Measurements from ENCODE around the gene CHRM5. TPM values are rescaled to one million over a fixed set of nuclear protein-coding genes. Genes with fewer than 3 reads are reported as not detected.
"Not testable (repeated sequence)": the region's sequence is repeated elsewhere in the genome, so short reads cannot be mapped to it uniquely, and the experiment has no call there.

Gene CHRM5
- total RNA-seq, 4 donors from 2014 or later, result not detected

GRCh38 chr15:34047893-34048775 lies 79.8 kb downstream of the CHRM5 start:
- no peak for TF ChIP-seq POLR2A (IDR thresholded peaks at IDR 0.05)
- no peak for TF ChIP-seq POLR2AphosphoS5 (IDR thresholded peaks at IDR 0.05)
- TF ChIP-seq, protein P1, sequence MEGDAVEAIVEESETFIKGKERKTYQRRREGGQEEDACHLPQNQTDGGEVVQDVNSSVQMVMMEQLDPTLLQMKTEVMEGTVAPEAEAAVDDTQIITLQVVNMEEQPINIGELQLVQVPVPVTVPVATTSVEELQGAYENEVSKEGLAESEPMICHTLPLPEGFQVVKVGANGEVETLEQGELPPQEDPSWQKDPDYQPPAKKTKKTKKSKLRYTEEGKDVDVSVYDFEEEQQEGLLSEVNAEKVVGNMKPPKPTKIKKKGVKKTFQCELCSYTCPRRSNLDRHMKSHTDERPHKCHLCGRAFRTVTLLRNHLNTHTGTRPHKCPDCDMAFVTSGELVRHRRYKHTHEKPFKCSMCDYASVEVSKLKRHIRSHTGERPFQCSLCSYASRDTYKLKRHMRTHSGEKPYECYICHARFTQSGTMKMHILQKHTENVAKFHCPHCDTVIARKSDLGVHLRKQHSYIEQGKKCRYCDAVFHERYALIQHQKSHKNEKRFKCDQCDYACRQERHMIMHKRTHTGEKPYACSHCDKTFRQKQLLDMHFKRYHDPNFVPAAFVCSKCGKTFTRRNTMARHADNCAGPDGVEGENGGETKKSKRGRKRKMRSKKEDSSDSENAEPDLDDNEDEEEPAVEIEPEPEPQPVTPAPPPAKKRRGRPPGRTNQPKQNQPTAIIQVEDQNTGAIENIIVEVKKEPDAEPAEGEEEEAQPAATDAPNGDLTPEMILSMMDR (IDR thresholded peaks at IDR 0.05), result no peak
- no peak for TF ChIP-seq EP300 (IDR thresholded peaks at IDR 0.05)
- Histone ChIP-seq H3K27me3 (no peaks in the 10 kb centered on the region), H3K27ac (no peak overlapping the region), H3K4me1 (peaks cover 9% of the 10 kb centered on the region), H3K4me3 (no peak overlapping the region), H3K9me3 (peaks cover 3% of the 10 kb centered on the region), H3K36me3 (no peaks in the 10 kb centered on the region)
- no peak for DNase-seq (ENCODE audit: low spot score in 2 of 2)
- 85% methylated on average over 6 of the region's 10 CpGs for WGBS

DNA sequence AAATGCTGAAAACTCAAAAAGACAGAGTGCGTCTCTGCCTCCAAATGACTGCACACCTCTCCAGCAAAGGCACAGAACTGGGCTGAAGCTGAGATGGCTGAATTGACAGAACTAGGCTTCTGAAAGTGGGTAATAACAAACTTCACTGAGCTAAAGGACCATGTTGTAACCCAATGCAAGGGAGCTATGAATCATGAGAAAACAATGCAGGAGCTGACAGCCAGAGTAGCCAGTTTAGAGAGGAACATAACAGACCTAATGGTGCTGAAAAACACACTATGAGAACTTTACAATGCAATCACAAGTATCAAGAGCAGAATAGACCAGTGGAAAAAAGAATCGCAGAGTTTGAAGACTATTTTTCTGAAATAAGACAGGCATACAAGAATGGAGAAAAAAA lies 80.8 kb downstream of the CHRM5 start:
- WGBS, result 93% methylated on average over 2 of the region's 2 CpGs
- TF ChIP-seq, protein P1 (IDR thresholded peaks at IDR 0.05), result no peak
- TF ChIP-seq POLR2AphosphoS5 (IDR thresholded peaks at IDR 0.05) (no peak), EP300 (IDR thresholded peaks at IDR 0.05) (no peak)
- DNase-seq (ENCODE audit: low spot score in 2 of 2), result no peak
- peaks cover 9% of the 10 kb centered on the region for H3K4me1 ChIP-seq
- H3K27ac ChIP-seq, result no peak overlapping the region
- H3K27me3 ChIP-seq, result no peaks in the 10 kb centered on the region
- no peaks in the 10 kb centered on the region for H3K36me3 ChIP-seq
- H3K4me3 ChIP-seq, result no peak overlapping the region
- H3K9me3 ChIP-seq, result peaks cover 3% of the 10 kb centered on the region

DNA sequence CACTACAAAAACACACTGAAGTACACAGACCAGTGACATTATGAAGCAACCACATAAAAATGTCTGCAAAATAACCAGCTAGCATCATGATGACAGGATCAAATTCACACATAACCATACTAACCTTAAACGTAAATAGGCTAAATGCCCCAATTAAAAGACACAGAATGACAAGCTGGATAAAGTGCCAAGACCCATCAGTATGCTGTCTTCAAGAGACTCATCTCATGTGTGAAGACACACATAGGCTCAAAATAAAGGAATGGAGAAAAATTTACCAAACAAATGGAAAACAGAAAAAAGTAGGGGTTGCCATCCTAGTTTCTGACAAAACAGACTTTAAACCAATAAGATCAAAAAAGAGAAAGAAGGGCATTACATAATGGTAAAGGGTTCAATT lies 82.1 kb downstream of the CHRM5 start:
- not testable (repeated sequence) for H3K4me3 ChIP-seq; H3K36me3 ChIP-seq; H3K27me3 ChIP-seq; H3K27ac ChIP-seq; H3K4me1 ChIP-seq; H3K9me3 ChIP-seq; DNase-seq (ENCODE audit: low spot score in 2 of 2)
- WGBS, result 100% methylated on average over 1 of the region's 1 CpG

DNA sequence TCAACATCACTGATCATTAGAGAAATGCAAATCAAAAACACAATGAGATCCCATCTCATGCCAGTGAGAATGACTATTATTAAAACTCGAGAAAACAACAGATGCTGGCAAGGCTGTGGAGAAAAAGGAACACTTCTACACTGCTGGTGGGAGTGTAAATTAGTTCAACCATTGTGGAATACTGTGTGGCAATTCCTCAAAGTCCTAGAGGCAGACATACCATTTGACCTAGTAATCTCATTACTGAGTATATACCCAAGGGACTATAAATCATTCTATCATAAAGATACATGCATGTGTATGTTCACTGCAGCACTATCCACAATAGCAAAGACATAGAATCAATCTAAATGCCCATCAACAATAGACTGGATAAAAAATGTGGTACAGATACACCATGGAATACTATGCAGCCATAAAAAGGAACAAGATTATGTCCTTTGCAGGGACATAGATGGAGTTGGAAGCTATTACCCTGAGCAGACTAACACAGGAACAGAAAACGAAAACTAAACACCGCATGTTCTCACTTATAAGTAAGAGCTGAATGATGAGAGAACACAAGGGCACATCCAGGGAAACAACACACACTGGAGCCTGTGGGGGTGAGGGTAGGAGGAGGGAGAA lies 85.9 kb downstream of the CHRM5 start:
- no peak for TF ChIP-seq POLR2AphosphoS5 (IDR thresholded peaks at IDR 0.05)
- TF ChIP-seq, protein P1 (IDR thresholded peaks at IDR 0.05), result no peak
- no peak for TF ChIP-seq EP300 (IDR thresholded peaks at IDR 0.05)
- no peak for TF ChIP-seq POLR2A (IDR thresholded peaks at IDR 0.05)
- H3K4me1 ChIP-seq, result no peaks in the 10 kb centered on the region
- H3K9me3 ChIP-seq, result peaks cover 3% of the 10 kb centered on the region
- H3K36me3 ChIP-seq, result no peaks in the 10 kb centered on the region
- no peak for DNase-seq (ENCODE audit: low spot score in 2 of 2)
- H3K27me3 ChIP-seq, result no peaks in the 10 kb centered on the region
- WGBS, result 83% methylated on average over 3 of the region's 3 CpGs
- H3K4me3 ChIP-seq, result no peak overlapping the region
- no peak overlapping the region for H3K27ac ChIP-seq

DNA sequence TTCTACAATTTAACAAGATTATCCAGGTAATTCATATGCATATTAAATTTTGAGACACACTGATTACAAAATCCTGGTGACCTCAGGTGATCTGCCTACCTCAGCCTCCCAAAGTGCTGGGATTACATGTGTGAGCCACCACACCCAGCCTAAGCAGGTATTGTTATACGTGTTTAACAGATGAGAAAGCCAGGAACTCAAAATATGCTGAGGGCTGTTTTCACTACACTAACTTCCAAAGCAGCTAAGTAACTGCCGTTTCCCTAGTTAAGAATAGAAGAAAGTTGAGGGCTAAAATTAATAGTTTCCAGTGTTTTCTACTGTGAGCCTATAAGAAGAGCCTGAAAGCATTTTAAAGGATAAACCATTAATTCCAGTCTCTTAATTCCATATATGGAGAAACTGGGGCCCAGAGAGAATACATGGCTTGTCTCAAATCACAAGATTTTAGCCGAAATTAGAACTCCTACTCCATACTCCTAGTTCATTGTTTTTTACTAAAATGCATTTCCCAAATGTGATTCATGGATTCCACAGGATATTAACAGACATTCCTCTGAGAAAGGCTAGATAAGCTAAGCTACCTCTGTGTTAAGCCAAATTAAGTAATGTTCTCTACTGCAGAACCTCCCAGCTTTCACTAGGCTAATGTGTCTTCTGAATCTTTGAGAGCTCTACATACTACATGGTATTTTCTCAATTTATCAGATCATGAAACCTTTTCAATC lies 87.7 kb downstream of the CHRM5 start:
- Histone ChIP-seq H3K4me1 (no peaks in the 10 kb centered on the region), H3K27me3 (no peaks in the 10 kb centered on the region), H3K36me3 (no peaks in the 10 kb centered on the region), H3K4me3 (no peak overlapping the region), H3K27ac (no peak overlapping the region), H3K9me3 (no peaks in the 10 kb centered on the region)
- no peak for DNase-seq (ENCODE audit: low spot score in 2 of 2)
- 72% methylated on average over 3 of the region's 3 CpGs for WGBS
- TF ChIP-seq POLR2AphosphoS5 (IDR thresholded peaks at IDR 0.05), result no peak
- TF ChIP-seq, protein P1 (IDR thresholded peaks at IDR 0.05), result no peak
- no peak for TF ChIP-seq POLR2A (IDR thresholded peaks at IDR 0.05)
- TF ChIP-seq EP300 (IDR thresholded peaks at IDR 0.05), result no peak
